ENCODE measurements around the gene ZDHHC14. TPM values are rescaled to one million over a fixed set of nuclear protein-coding genes. Genes with fewer than 3 reads are reported as not detected.

The ZDHHC14 gene
- total RNA-seq, 2 donors from 2014 or later, result 53.3 to 66.2 TPM

- intact Hi-C loops (cut with DNase I), result no loop called here
- Histone ChIP-seq H3K36me3 (no peaks in the 10 kb centered on the region), H3K27ac (no peak overlapping the region), H3K4me1 (replicated peaks) (no peaks in the 10 kb centered on the region), H3K9me3 (no peaks in the 10 kb centered on the region), H3K27me3 (replicated peaks; ENCODE audit: insufficient read depth) (no peaks in the 10 kb centered on the region), H3K4me3 (no peak overlapping the region)
- TF ChIP-seq CTCF (IDR thresholded peaks at IDR 0.05) (no peak), POLR2A (IDR thresholded peaks at IDR 0.05) (no peak), POLR2AphosphoS5 (IDR thresholded peaks at IDR 0.05) (no peak)
- 82% methylated on average over 5 of the region's 5 CpGs for WGBS
- DNase-seq (ENCODE audit: low spot score), result no peak
These were observed 131.3 kb downstream of the ZDHHC14 start for GRCh38 chr6:157512382-157512682.

- intact Hi-C loops (cut with DNase I), result no loop called here
- DNase-seq (ENCODE audit: low spot score), result no peak
- Histone ChIP-seq H3K4me3 (no peak overlapping the region), H3K27ac (no peak overlapping the region), H3K36me3 (no peaks in the 10 kb centered on the region), H3K9me3 (no peaks in the 10 kb centered on the region), H3K27me3 (replicated peaks; ENCODE audit: insufficient read depth) (no peaks in the 10 kb centered on the region), H3K4me1 (replicated peaks) (no peaks in the 10 kb centered on the region)
- WGBS, result 32% methylated on average over 9 of the region's 9 CpGs
- TF ChIP-seq POLR2AphosphoS5 (IDR thresholded peaks at IDR 0.05), result no peak
- no peak for TF ChIP-seq POLR2A (IDR thresholded peaks at IDR 0.05)
These were observed 132.1 kb downstream of the ZDHHC14 start for GRCh38 chr6:157513004-157513603.

GRCh38 chr6:157513619-157514485 lies 132.9 kb downstream of the ZDHHC14 start:
- 90% methylated on average over 13 of the region's 13 CpGs for WGBS
- H3K9me3 ChIP-seq, result no peaks in the 10 kb centered on the region
- no peak overlapping the region for H3K4me3 ChIP-seq
- H3K27me3 ChIP-seq (replicated peaks; ENCODE audit: insufficient read depth), result no peaks in the 10 kb centered on the region
- no peak for DNase-seq (ENCODE audit: low spot score)
- H3K4me1 ChIP-seq (replicated peaks), result no peaks in the 10 kb centered on the region
- TF ChIP-seq POLR2AphosphoS5 (IDR thresholded peaks at IDR 0.05) (no peak), POLR2A (IDR thresholded peaks at IDR 0.05) (no peak), CTCF (IDR thresholded peaks at IDR 0.05) (no peak)
- no peaks in the 10 kb centered on the region for H3K36me3 ChIP-seq
- H3K27ac ChIP-seq, result no peak overlapping the region
- intact Hi-C loops (cut with DNase I), result no loop called here

- H3K4me3 ChIP-seq, result no peak overlapping the region
- H3K9me3 ChIP-seq, result no peaks in the 10 kb centered on the region
- 74% methylated on average over 19 of the region's 19 CpGs for WGBS
- TF ChIP-seq POLR2A (IDR thresholded peaks at IDR 0.05), result no peak
- no peak for TF ChIP-seq CTCF (IDR thresholded peaks at IDR 0.05)
- TF ChIP-seq POLR2AphosphoS5 (IDR thresholded peaks at IDR 0.05), result no peak
- H3K27me3 ChIP-seq (replicated peaks; ENCODE audit: insufficient read depth), result no peaks in the 10 kb centered on the region
- no peak overlapping the region for H3K27ac ChIP-seq
- H3K36me3 ChIP-seq, result no peaks in the 10 kb centered on the region
- no peak for DNase-seq (ENCODE audit: low spot score)
- intact Hi-C loops (cut with DNase I), result no loop called here
- no peaks in the 10 kb centered on the region for H3K4me1 ChIP-seq (replicated peaks)
These were observed 133.9 kb downstream of the ZDHHC14 start for GRCh38 chr6:157514659-157515496.

GRCh38 chr6:157516319-157517026 lies 135.5 kb downstream of the ZDHHC14 start:
- WGBS, result 94% methylated on average over 9 of the region's 9 CpGs
- H3K9me3 ChIP-seq, result no peaks in the 10 kb centered on the region
- H3K4me3 ChIP-seq, result no peak overlapping the region
- H3K36me3 ChIP-seq, result no peaks in the 10 kb centered on the region
- no peaks in the 10 kb centered on the region for H3K27me3 ChIP-seq (replicated peaks; ENCODE audit: insufficient read depth)
- no peak for DNase-seq (ENCODE audit: low spot score)
- H3K4me1 ChIP-seq (replicated peaks), result no peaks in the 10 kb centered on the region
- H3K27ac ChIP-seq, result no peak overlapping the region
- intact Hi-C loops (cut with DNase I), result no loop called here
- no peak for TF ChIP-seq CTCF (IDR thresholded peaks at IDR 0.05)
- no peak for TF ChIP-seq POLR2AphosphoS5 (IDR thresholded peaks at IDR 0.05)
- TF ChIP-seq POLR2A (IDR thresholded peaks at IDR 0.05), result no peak

Measured in prostate gland (tissue), 2 donors.